Measurements from ENCODE around the gene CPPED1. TPM values are rescaled to one million over a fixed set of nuclear protein-coding genes. Genes with fewer than 3 reads are reported as not detected.

The CPPED1 gene
- total RNA-seq, 1 experiment from 2014 or later: 8.1 TPM

GRCh38 chr16:12614662-12615278 lies 188.9 kb downstream of the CPPED1 start:
- peaks cover 35 to 65% of the 10 kb centered on the region in 2 experiments for H3K4me1 ChIP-seq (ENCODE audit: control insufficient read depth in 1 of 2, insufficient read depth in 2 of 2, low read length in 2 of 2)
- H3K79me2 ChIP-seq (ENCODE audit: insufficient read depth, low read length): no peaks in the 10 kb centered on the region
- no peaks in the 10 kb centered on the region for H3K36me3 ChIP-seq (ENCODE audit: control insufficient read depth in 1 of 2, insufficient read depth in 2 of 2, low read length in 2 of 2)
- DNase-seq (ENCODE audit: low read depth, low spot score) (no peak), ATAC-seq (no peak)
- H4K20me1 ChIP-seq (ENCODE audit: insufficient read depth): no peaks in the 10 kb centered on the region
- CTCF ChIA-PET: no interaction called here
- BruUV-seq (replicated peaks): no TSS peak
- H3K27me3 ChIP-seq (ENCODE audit: insufficient read depth, low read length): no peaks in the 10 kb centered on the region
- intact Hi-C loops (cut with micrococcal nuclease): no loop called here
- no peaks in the 10 kb centered on the region for H3K9me3 ChIP-seq (ENCODE audit: control insufficient read depth in 1 of 2, insufficient read depth in 1 of 2, low read depth in 1 of 2, low read length in 2 of 2)
- H2AFZ ChIP-seq (ENCODE audit: low read depth, low read length, poor library complexity, severe bottlenecking): no peak overlapping the region
- POLR2A ChIA-PET: no interaction called here
- H3K4me2 ChIP-seq (ENCODE audit: low read length): no peak overlapping the region
- RAD21 ChIA-PET (ENCODE audit: low non-redundant PET in 1 of 2, low total read pairs in 2 of 2, uncharacterized antibody in 2 of 2, unreplicated experiment in 2 of 2): no interaction called here
- no peak overlapping the region for H3K9ac ChIP-seq (ENCODE audit: low read length)
- H3K27ac ChIP-seq (ENCODE audit: low read depth, low read length): no peak overlapping the region
- TF ChIP-seq ZNF274 (IDR thresholded peaks at IDR 0.05; ENCODE audit: low read depth, low read length): no peak
- no peak for TF ChIP-seq CTCF (IDR thresholded peaks at IDR 0.05 in 2 of 3, conservative IDR thresholded peaks at IDR 0.05 in 1 of 3; ENCODE audit: borderline replicate concordance in 1 of 3, insufficient read depth in 1 of 3, low read depth in 2 of 3, low read length in 2 of 3)
- no peak for TF ChIP-seq ELF1 (IDR thresholded peaks at IDR 0.05; ENCODE audit: borderline replicate concordance, low read depth)
- no peak for TF ChIP-seq EGR1 (IDR thresholded peaks at IDR 0.05; ENCODE audit: low read depth)
- TF ChIP-seq MAX (IDR thresholded peaks at IDR 0.05): no peak
- no peak for TF ChIP-seq TCF7L2 (IDR thresholded peaks at IDR 0.05; ENCODE audit: borderline replicate concordance, extremely low read depth, insufficient read depth, insufficient read length)
- TF ChIP-seq ATF3 (IDR thresholded peaks at IDR 0.05): no peak
- no peak for TF ChIP-seq POLR2A (IDR thresholded peaks at IDR 0.05; ENCODE audit: borderline replicate concordance, extremely low read depth, insufficient read depth, insufficient read length)
- TF ChIP-seq CBX3 (IDR thresholded peaks at IDR 0.05; ENCODE audit: low read depth): no peak
- no peak for TF ChIP-seq REST (IDR thresholded peaks at IDR 0.05; ENCODE audit: low read depth)
- no peak for TF ChIP-seq FOSL1 (IDR thresholded peaks at IDR 0.05; ENCODE audit: low read depth)
- TF ChIP-seq EZH2 (IDR thresholded peaks at IDR 0.05): no peak
- TF ChIP-seq SIN3A (IDR thresholded peaks at IDR 0.05; ENCODE audit: low read depth): no peak
- TF ChIP-seq CEBPB (IDR thresholded peaks at IDR 0.05; ENCODE audit: low read depth): no peak
- no peak for TF ChIP-seq RAD21 (IDR thresholded peaks at IDR 0.05; ENCODE audit: low read depth)
- no peak for TF ChIP-seq SP1 (IDR thresholded peaks at IDR 0.05; ENCODE audit: low read depth)
- H3K9me2 ChIP-seq (ENCODE audit: insufficient read depth): no peaks in the 10 kb centered on the region
- no peak overlapping the region for H3K4me3 ChIP-seq (replicated peaks in 1 of 2; ENCODE audit: low read depth in 1 of 2, low read length in 2 of 2)
